Endothelial cell of umbilical vein (primary cell): ENCODE data around the gene SOX12. TPM values are rescaled to one million over a fixed set of nuclear protein-coding genes. Genes with fewer than 3 reads are reported as not detected.

ENCODE experiments used
- BruUV-seq: library from RNA; stranded (reverse); fragments of 400-500 nt; replicated peaks from 2 replicates; lab custom pipeline; 2021; lab: Mats Ljungman, UMichigan
- CTCF ChIA-PET: fragments of 300-600, 350-600 bp; sonication (Branson Sonifier 250); formaldehyde crosslinking; loops from one replicate; lab custom pipeline; 2021; ENCODE audit warnings: antibody characterized with exemption, inconsistent platforms; lab: Charles Lee
- POLR2A ChIA-PET: fragments of 300-600, 350-600 bp; sonication (Branson Sonifier 250); formaldehyde crosslinking; loops from one replicate; lab custom pipeline; 2021; ENCODE audit warnings: antibody characterized with exemption, inconsistent platforms; lab: Charles Lee
- DNase-seq: peaks from one replicate; pipeline ENCODE4 v3.0.0-alpha.2; 2011; ENCODE audit warnings: low read depth, low spot score
- FAIRE-seq: peaks from 2 replicates; lab custom pipeline; 2011; peaks lifted over from hg19 to GRCh38; lab: Jason Lieb, UNC
- H2AFZ ChIP-seq: 2 replicates; pipeline ENCODE4 v1.6.0; 2012; ENCODE audit warnings: low read depth, low read length, control low read depth, inconsistent platforms
- H3K27ac ChIP-seq: 2 replicates; pipeline ENCODE4 v1.5.1; 2011; ENCODE audit warnings: low read depth, mild to moderate bottlenecking, control low read depth, low read length, moderate library complexity; ENCODE audit not compliant: insufficient read depth
- H3K27me3 ChIP-seq, 2 experiments: 2 replicates each; pipeline versions ENCODE4 v1.6.0 to v1.6.1; 2011; ENCODE audit warnings: low read length in 2 of 2, mixed read lengths in 1 of 2; ENCODE audit not compliant: control insufficient read depth in 2 of 2, insufficient read depth in 2 of 2
- H3K36me3 ChIP-seq, 2 experiments: 2 replicates in 1 of 2; 3 replicates in 1 of 2; pipeline ENCODE4 v1.5.1; 2011; ENCODE audit warnings: low read length in 2 of 2, mild to moderate bottlenecking in 1 of 2, moderate library complexity in 1 of 2; ENCODE audit not compliant: control insufficient read depth in 2 of 2, insufficient read depth in 2 of 2; ENCODE audit errors: extremely low read depth in 1 of 2
- H3K4me1 ChIP-seq: 3 replicates; pipeline ENCODE4 v1.5.1; 2011; ENCODE audit warnings: mild to moderate bottlenecking, low read length; ENCODE audit not compliant: control insufficient read depth, insufficient read depth; ENCODE audit errors: extremely low read depth
- H3K4me2 ChIP-seq: 2 replicates; pipeline ENCODE4 v1.6.1; 2011; ENCODE audit warnings: low read length, control low read depth, mixed read lengths; ENCODE audit not compliant: insufficient read depth
- H3K4me3 ChIP-seq, 3 experiments: fragments of 200-600 bp in 1 of 3; sonication (generic), shearing (Covaris generic) in 1 of 3; replicated peaks in 1 of 3; 2 replicates each; pipeline ENCODE4 v1.5.1; 2011 to 2016; ENCODE audit warnings: control low read depth in 3 of 3, low read length in 3 of 3, mild to moderate bottlenecking in 2 of 3, inconsistent platforms in 1 of 3, low read depth in 1 of 3, moderate library complexity in 1 of 3; ENCODE audit not compliant: insufficient read depth in 1 of 3
- H3K79me2 ChIP-seq: 2 replicates; pipeline ENCODE4 v1.6.0; 2012; ENCODE audit warnings: low read length, inconsistent platforms; ENCODE audit not compliant: control insufficient read depth, insufficient read depth
- H3K9ac ChIP-seq: replicated peaks from 2 replicates; pipeline ENCODE3; 2011; ENCODE audit warnings: low read length, control low read depth; ENCODE audit not compliant: insufficient read depth; ENCODE audit errors: extremely low read depth
- H3K9me1 ChIP-seq: replicated peaks from 3 replicates; pipeline ENCODE4 v1.6.0; 2011; ENCODE audit warnings: mild to moderate bottlenecking, low read length; ENCODE audit not compliant: control insufficient read depth, insufficient read depth; ENCODE audit errors: extremely low read depth
- H3K9me3 ChIP-seq: replicated peaks from 2 replicates; pipeline ENCODE4 v1.5.1; 2012; ENCODE audit warnings: low read length, inconsistent platforms; ENCODE audit not compliant: control insufficient read depth, insufficient read depth
- H4K20me1 ChIP-seq: replicated peaks from 2 replicates; pipeline ENCODE3; 2011; ENCODE audit warnings: mild to moderate bottlenecking, low read length; ENCODE audit not compliant: control insufficient read depth, insufficient read depth; ENCODE audit errors: extremely low read depth
- CTCF ChIP-seq, 2 donors: IDR thresholded peaks; 1 replicate in 1 of 2; 2 replicates in 1 of 2; pipeline ENCODE4 v1.5.1; 2011; ENCODE audit warnings: low read length in 2 of 2, mild to moderate bottlenecking in 2 of 2, moderate library complexity in 2 of 2, control low read depth in 1 of 2, inconsistent platforms in 1 of 2, low read depth in 1 of 2; ENCODE audit not compliant: insufficient read depth in 1 of 2; ENCODE audit errors: extremely low read depth in 1 of 2
- EZH2 ChIP-seq: IDR thresholded peaks from 2 replicates; pipeline ENCODE4 v1.6.1; 2012; ENCODE audit warnings: borderline replicate concordance, low read depth, mild to moderate bottlenecking, moderate library complexity, low read length, inconsistent platforms; ENCODE audit not compliant: severe bottlenecking
- FOS ChIP-seq: IDR thresholded peaks from 2 replicates; pipeline ENCODE4 v1.6.1; 2011; ENCODE audit warnings: mild to moderate bottlenecking, low read length, moderate library complexity, borderline replicate concordance; ENCODE audit not compliant: insufficient read depth
- GATA2 ChIP-seq: IDR thresholded peaks from 2 replicates; pipeline ENCODE4 v1.7.0; 2011; ENCODE audit warnings: low read depth, mild to moderate bottlenecking, moderate library complexity, mixed read lengths, low read length; ENCODE audit not compliant: insufficient read length, insufficient read depth
- JUN ChIP-seq: IDR thresholded peaks from 2 replicates; pipeline ENCODE4 v1.6.1; 2011; ENCODE audit warnings: borderline replicate concordance, low read depth; ENCODE audit not compliant: insufficient read length, insufficient read depth
- MAX ChIP-seq: IDR thresholded peaks from 2 replicates; pipeline ENCODE4 v1.6.1; 2011; ENCODE audit not compliant: insufficient read depth, insufficient read length
- MYC ChIP-seq: IDR thresholded peaks from one replicate; pipeline ENCODE4 v1.6.1; 2011; ENCODE audit warnings: mild to moderate bottlenecking, low read depth, low read length
- POLR2A ChIP-seq: IDR thresholded peaks from 2 replicates; pipeline ENCODE4 v1.6.1; 2012; ENCODE audit warnings: low read depth, mild to moderate bottlenecking, control low read depth, low read length
- POLR2AphosphoS5 ChIP-seq: IDR thresholded peaks from 2 replicates; pipeline ENCODE4 v1.6.1; 2012; ENCODE audit warnings: low read depth, mild to moderate bottlenecking, control low read depth, low read length, moderate library complexity; ENCODE audit not compliant: insufficient read depth
- dilution Hi-C: fragments of 300-500 bp; cut with MboI; formaldehyde crosslinking; loops from one replicate; pipeline ENCODE4 v1.15.0; 2019; ENCODE audit warnings: low sequenced_read_pairs; ENCODE audit not compliant: extremely low pct_ligation_motif_present
- intact Hi-C: fragments of 100-400 bp; cut with micrococcal nuclease; formaldehyde crosslinking; loops from one replicate; pipeline ENCODE4 v1.10.0; 2022
- polyA plus RNA-seq, 4 experiments: library from polyadenylated mRNA; depleted of rRNA in 3 of 4; stranded (reverse) in 3 of 4; unstranded in 1 of 4; fragments of >200 nt; gene quantifications; 2 replicates each; pipeline versions ENCODE4 v1.2.1 to v1.2.3, GENCODE V29; 2011 to 2012; ENCODE audit warnings: missing spikeins in 1 of 4
- total RNA-seq: library from RNA; stranded (reverse); gene quantifications from 2 replicates; pipeline ENCODE4 v1.2.3, GENCODE V29; 2021

SOX12 gene
- total and polyA plus RNA-seq, 2 donors (not counting 3 experiments of a cell fraction or from before 2014, with no cell fraction given), result 6.2 to 37.7 TPM

GRCh38 chr20:277496-277781 lies 47.9 kb upstream of the SOX12 start:
- Histone ChIP-seq H3K4me1 (no peaks in the 10 kb centered on the region), H3K79me2 (no peaks in the 10 kb centered on the region), H2AFZ (no peak overlapping the region), H3K4me3 (no peak overlapping the region), H3K27me3 (no peaks in the 10 kb centered on the region), H4K20me1 (no peaks in the 10 kb centered on the region), H3K27ac (no peak overlapping the region), H3K9ac (no peak overlapping the region), H3K4me2 (no peak overlapping the region), H3K36me3 (peaks cover 2 to 36% of the 10 kb centered on the region in 2 experiments), H3K9me1 (no peaks in the 10 kb centered on the region), H3K9me3 (no peaks in the 10 kb centered on the region)
- intact Hi-C loops, result no loop called here
- CTCF ChIA-PET, result interaction anchor here (3.3 kb wide), 1 partner anchor 52 kb away, joined by 22 read pairs; no protein-coding TSS in a partner anchor
- TF ChIP-seq GATA2, result no peak
- TF ChIP-seq POLR2AphosphoS5, result no peak
- no peak for DNase-seq
- dilution Hi-C loops, result no loop called here
- no TSS peak for BruUV-seq
- no peak for FAIRE-seq
- POLR2A ChIA-PET, result interaction anchor here (0.6 kb wide), 1 partner anchor 81 kb away, joined by 5 read pairs; no protein-coding TSS in a partner anchor

- H3K9ac ChIP-seq, result no peak overlapping the region
- H3K4me3 ChIP-seq, result no peak overlapping the region
- H3K79me2 ChIP-seq, result no peaks in the 10 kb centered on the region
- no TSS peak for BruUV-seq
- DNase-seq, result no peak
- no peak overlapping the region for H3K27ac ChIP-seq
- H3K4me2 ChIP-seq, result no peak overlapping the region
- no peaks in the 10 kb centered on the region for H3K9me3 ChIP-seq
- FAIRE-seq, result no peak
- CTCF ChIA-PET, result interaction anchor here (1.6 to 3.3 kb wide), 2 partner anchors 22 to 52 kb away, joined by 5 to 22 read pairs; no protein-coding TSS in a partner anchor
- no peaks in the 10 kb centered on the region for H3K4me1 ChIP-seq
- no peaks in the 10 kb centered on the region for H3K27me3 ChIP-seq
- dilution Hi-C loops, result no loop called here
- POLR2A ChIA-PET, result no interaction called here
- H3K9me1 ChIP-seq, result no peaks in the 10 kb centered on the region
- intact Hi-C loops, result no loop called here
- H3K36me3 ChIP-seq, result peaks cover 2 to 36% of the 10 kb centered on the region in 2 experiments
- TF ChIP-seq MYC, result no peak
- no peak for TF ChIP-seq POLR2A
- TF ChIP-seq FOS, result no peak
- no peak for TF ChIP-seq GATA2
- TF ChIP-seq MAX, result no peak
- no peak for TF ChIP-seq POLR2AphosphoS5
- TF ChIP-seq CTCF (IDR thresholded peaks at IDR 0.05; ENCODE audit: extremely low read depth in 1 of 2, insufficient read depth in 1 of 2, low read depth in 1 of 2, low read length in 2 of 2), result no peak
- no peak for TF ChIP-seq JUN
- no peak for TF ChIP-seq EZH2
- H2AFZ ChIP-seq, result no peak overlapping the region
- no peaks in the 10 kb centered on the region for H4K20me1 ChIP-seq
Measured at GRCh38 chr20:278181-278580, 47.2 kb upstream of the SOX12 start.
